H4 (cell line): ENCODE measurements around the gene AJM1. TPM values are rescaled to one million over a fixed set of nuclear protein-coding genes. Genes with fewer than 3 reads are reported as not detected.

Source experiments
- DNase-seq: peaks from one replicate; pipeline ENCODE4 v3.0.0-alpha.2; 2015; ENCODE audit warnings: low spot score
- total RNA-seq: library from RNA; depleted of rRNA; stranded (reverse); fragments of >200 nt; shearing (Covaris generic); gene quantifications from 2 replicates; pipeline ENCODE4 v1.2.3, GENCODE V29; 2014

AJM1 gene
- total RNA-seq, 1 experiment from 2014 or later = 0.21 TPM

- no peak for DNase-seq
These were observed 34.0 kb upstream of the AJM1 start for GRCh38 chr9:136808075-136808805.

GRCh38 chr9:136808806-136809158, 33.5 kb upstream of the AJM1 start:
- DNase-seq = no peak

- DNase-seq = no peak
These were observed 27.4 kb upstream of the AJM1 start for GRCh38 chr9:136814725-136815421.

GRCh38 chr9:136815422-136815782, 26.9 kb upstream of the AJM1 start:
- DNase-seq = no peak

GRCh38 chr9:136820971-136821825, 21.1 kb upstream of the AJM1 start:
- no peak for DNase-seq

- no peak for DNase-seq
These were observed 20.3 kb upstream of the AJM1 start for GRCh38 chr9:136821826-136822544.

GRCh38 chr9:136823136-136824046, 18.9 kb upstream of the AJM1 start:
- no peak for DNase-seq

GRCh38 chr9:136824496-136825225, 17.6 kb upstream of the AJM1 start:
- no peak for DNase-seq

- no peak for DNase-seq
These were observed 16.7 kb upstream of the AJM1 start for GRCh38 chr9:136825295-136826187.

GRCh38 chr9:136826188-136826541, 16.1 kb upstream of the AJM1 start:
- DNase-seq = no peak

GRCh38 chr9:136826703-136827582, 15.3 kb upstream of the AJM1 start:
- no peak for DNase-seq

GRCh38 chr9:136827794-136828473, 14.3 kb upstream of the AJM1 start:
- DNase-seq = no peak

GRCh38 chr9:136828474-136829140, 13.7 kb upstream of the AJM1 start:
- no peak for DNase-seq

- DNase-seq = no peak
These were observed 12.9 kb upstream of the AJM1 start for GRCh38 chr9:136829412-136829811.

- DNase-seq = no peak
These were observed 12.0 kb upstream of the AJM1 start for GRCh38 chr9:136829981-136830885.
